HepG2 (cell line): Measurements from ENCODE around the gene VPS4A. TPM values are rescaled to one million over a fixed set of nuclear protein-coding genes. Genes with fewer than 3 reads are reported as not detected.

Experiments
- ATM ChIP-seq: fragments of 450-650 bp; IDR thresholded peaks from 2 replicates; pipeline ENCODE4 v1.7.1; 2017; ENCODE audit warnings: mild to moderate bottlenecking, borderline replicate concordance
- HDAC1 ChIP-seq: sonication (generic); formaldehyde crosslinking; IDR thresholded peaks from 2 replicates; pipeline ENCODE4 v1.5.1; 2020; ENCODE audit warnings: mild to moderate bottlenecking, missing genetic modification reagents
- NFE2 ChIP-seq: sonication (generic); formaldehyde crosslinking; IDR thresholded peaks from 2 replicates; pipeline ENCODE4 v1.4.0; 2020; ENCODE audit warnings: missing genetic modification reagents
- PHF5A ChIP-seq: IDR thresholded peaks from one replicate; pipeline ENCODE4 v1.6.1; 2018; ENCODE audit warnings: low read depth, missing genetic modification reagents; ENCODE audit not compliant: unreplicated experiment
- RXRA ChIP-seq: sonication (generic); formaldehyde crosslinking; IDR thresholded peaks from 2 replicates; pipeline ENCODE4 v1.5.1; 2020; ENCODE audit warnings: missing genetic modification reagents
- ZBTB7A ChIP-seq: sonication (generic); formaldehyde crosslinking; IDR thresholded peaks from 2 replicates; pipeline ENCODE4 v1.8.0; 2022; ENCODE audit warnings: mild to moderate bottlenecking, missing genetic modification reagents
- ZC3H4 ChIP-seq: sonication (generic); formaldehyde crosslinking; IDR thresholded peaks from 2 replicates; pipeline ENCODE4 v1.4.0; 2020; ENCODE audit warnings: missing genetic modification reagents, borderline replicate concordance
- ZNF225 ChIP-seq: sonication (generic); formaldehyde crosslinking; IDR thresholded peaks from 2 replicates; pipeline ENCODE4 v1.4.0; 2020; ENCODE audit warnings: mild to moderate bottlenecking, missing genetic modification reagents
- ZNF24 ChIP-seq: fragments of 450-650 bp; IDR thresholded peaks from 2 replicates; pipeline ENCODE4 v1.6.1; 2017; ENCODE audit warnings: antibody characterized with exemption, mild to moderate bottlenecking
- ZNF251 ChIP-seq: sonication (generic); formaldehyde crosslinking; IDR thresholded peaks from 2 replicates; pipeline ENCODE4 v1.9.0; 2021; ENCODE audit warnings: mild to moderate bottlenecking, missing genetic modification reagents
- ZNF256 ChIP-seq: sonication (generic); formaldehyde crosslinking; conservative IDR thresholded peaks from 2 replicates; pipeline ENCODE4 v1.4.0; 2020; ENCODE audit warnings: missing genetic modification reagents
- ZNF431 ChIP-seq: sonication (generic); formaldehyde crosslinking; IDR thresholded peaks from 2 replicates; pipeline ENCODE4 v1.9.0; 2022; ENCODE audit warnings: missing genetic modification reagents, low read depth, mild to moderate bottlenecking, borderline replicate concordance
- ZNF451 ChIP-seq: sonication (generic); formaldehyde crosslinking; IDR thresholded peaks from 2 replicates; pipeline ENCODE4 v1.5.0; 2020; ENCODE audit warnings: mild to moderate bottlenecking, missing genetic modification reagents
- ZNF839 ChIP-seq: sonication (generic); formaldehyde crosslinking; IDR thresholded peaks from 2 replicates; pipeline ENCODE4 v1.4.0; 2020; ENCODE audit warnings: missing genetic modification reagents, mild to moderate bottlenecking, borderline replicate concordance
- polyA plus RNA-seq, 8 experiments: library from polyadenylated mRNA; depleted of rRNA in 3 of 8; stranded (reverse) in 7 of 8; unstranded in 1 of 8; fragments of >200 nt; fragmentation: Illumina TruSeq in 4 of 8; extraction: Trizol in 4 of 8; gene quantifications; 2 replicates each; pipeline versions ENCODE4 v1.2.1 to v1.2.3, GENCODE V29; 2011 to 2016; ENCODE audit warnings: low read depth in 4 of 8, missing spikeins in 1 of 8, mixed read lengths in 1 of 8; ENCODE audit not compliant: insufficient read depth in 1 of 8
- total RNA-seq, 5 experiments: library from RNA; depleted of rRNA; stranded (reverse); fragments of >200 nt; fragmentation: Illumina TruSeq; extraction: Trizol; gene quantifications; 2 replicates each; pipeline ENCODE4 v1.2.3, GENCODE V29; 2016; ENCODE audit warnings: low read depth in 1 of 5
- TF ChIP-seq, protein P1 (sequence below), 2 experiments: sonication (generic) in 1 of 2; formaldehyde crosslinking in 1 of 2; IDR thresholded peaks; 2 replicates each; pipeline versions ENCODE4 v1.5.1 to v1.6.1; 2011 to 2020; ENCODE audit warnings: borderline replicate concordance in 1 of 2, low read depth in 1 of 2, low read length in 1 of 2, mild to moderate bottlenecking in 1 of 2, missing genetic modification reagents in 1 of 2, moderate library complexity in 1 of 2
- TF ChIP-seq, protein P2 (sequence below): IDR thresholded peaks from 2 replicates; pipeline ENCODE4 v1.4.0; 2020; ENCODE audit warnings: mild to moderate bottlenecking, missing genetic modification reagents
- TF ChIP-seq, protein P3 (sequence below): sonication (generic); formaldehyde crosslinking; IDR thresholded peaks from 2 replicates; pipeline ENCODE4 v1.5.0; 2020; ENCODE audit warnings: mild to moderate bottlenecking, missing genetic modification reagents
- TF ChIP-seq, protein P4 (sequence below): sonication (generic); formaldehyde crosslinking; conservative IDR thresholded peaks from 2 replicates; pipeline ENCODE4 v1.4.0; 2020; ENCODE audit warnings: missing genetic modification reagents
- TF ChIP-seq, protein P5 (sequence below): IDR thresholded peaks from 2 replicates; pipeline ENCODE4 v1.6.1; 2012; ENCODE audit warnings: inconsistent platforms

Gene VPS4A
- total and polyA plus RNA-seq, 2 of the 13 experiments (the other 11 are each of a cell fraction or from before 2014, with no cell fraction given) = 13.2 to 27.9 TPM

DNA sequence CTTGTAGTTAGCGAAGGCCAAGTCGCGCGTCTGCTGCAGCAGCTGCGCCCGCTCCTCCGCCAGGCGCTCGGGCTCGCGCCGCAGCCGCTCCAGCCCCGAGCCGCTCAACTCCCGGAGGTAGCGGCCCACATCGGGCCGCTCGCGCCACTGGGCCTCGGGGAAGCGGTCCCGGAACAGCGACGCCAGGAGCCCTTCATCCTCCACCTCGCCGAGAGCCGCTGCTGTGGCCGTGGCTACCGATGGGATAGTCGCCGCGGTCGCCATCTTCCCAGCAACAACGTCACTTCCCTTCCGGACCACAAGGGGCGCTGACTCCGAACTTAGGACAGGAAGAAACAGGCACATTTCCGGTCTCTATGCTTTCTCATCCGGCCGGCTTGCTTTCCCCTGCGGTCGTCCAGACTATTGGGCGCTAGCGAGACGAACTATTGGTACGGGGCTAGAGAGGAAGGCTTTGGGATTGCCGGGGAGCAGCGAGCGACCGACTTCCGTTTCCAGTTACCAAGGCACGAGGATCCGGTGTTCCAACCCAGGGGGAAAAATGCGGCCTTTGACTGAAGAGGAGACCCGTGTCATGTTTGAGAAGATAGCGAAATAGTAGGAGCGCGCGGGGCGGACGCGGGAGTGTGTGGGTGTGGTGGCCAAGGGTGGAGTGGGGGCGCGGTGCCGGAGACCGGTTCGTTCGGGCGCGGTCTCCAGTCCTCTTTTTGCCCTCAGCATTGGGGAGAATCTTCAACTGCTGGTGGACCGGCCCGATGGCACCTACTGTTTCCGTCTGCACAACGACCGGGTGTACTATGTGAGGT is 28.3 kb downstream of the VPS4A start, which contains the start of the genes COG8 and NIP7 (continued):
- TF ChIP-seq, protein P1, sequence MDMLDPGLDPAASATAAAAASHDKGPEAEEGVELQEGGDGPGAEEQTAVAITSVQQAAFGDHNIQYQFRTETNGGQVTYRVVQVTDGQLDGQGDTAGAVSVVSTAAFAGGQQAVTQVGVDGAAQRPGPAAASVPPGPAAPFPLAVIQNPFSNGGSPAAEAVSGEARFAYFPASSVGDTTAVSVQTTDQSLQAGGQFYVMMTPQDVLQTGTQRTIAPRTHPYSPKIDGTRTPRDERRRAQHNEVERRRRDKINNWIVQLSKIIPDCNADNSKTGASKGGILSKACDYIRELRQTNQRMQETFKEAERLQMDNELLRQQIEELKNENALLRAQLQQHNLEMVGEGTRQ (IDR thresholded peaks at IDR 0.05; ENCODE audit: low read depth, low read length) = no peak
- TF ChIP-seq, protein P1 (CRISPR knock-in tag; IDR thresholded peaks at IDR 0.05; ENCODE audit: borderline replicate concordance) = no peak; the same call in 1 of the 2 replicates
- TF ChIP-seq ZNF839 (CRISPR knock-in tag) = no peak
- TF ChIP-seq NFE2 = no peak
- no peak; the same call in 1 of the 2 replicates for TF ChIP-seq ZNF24
- no peak for TF ChIP-seq ATM
- peak; percentile 38; the same call in 1 of the 2 replicates for TF ChIP-seq ZNF431 (CRISPR knock-in tag)
- peak; percentile 96 for TF ChIP-seq HDAC1 (CRISPR knock-in tag)
- no peak for TF ChIP-seq ZC3H4 (CRISPR knock-in tag)
- TF ChIP-seq, protein P2, sequence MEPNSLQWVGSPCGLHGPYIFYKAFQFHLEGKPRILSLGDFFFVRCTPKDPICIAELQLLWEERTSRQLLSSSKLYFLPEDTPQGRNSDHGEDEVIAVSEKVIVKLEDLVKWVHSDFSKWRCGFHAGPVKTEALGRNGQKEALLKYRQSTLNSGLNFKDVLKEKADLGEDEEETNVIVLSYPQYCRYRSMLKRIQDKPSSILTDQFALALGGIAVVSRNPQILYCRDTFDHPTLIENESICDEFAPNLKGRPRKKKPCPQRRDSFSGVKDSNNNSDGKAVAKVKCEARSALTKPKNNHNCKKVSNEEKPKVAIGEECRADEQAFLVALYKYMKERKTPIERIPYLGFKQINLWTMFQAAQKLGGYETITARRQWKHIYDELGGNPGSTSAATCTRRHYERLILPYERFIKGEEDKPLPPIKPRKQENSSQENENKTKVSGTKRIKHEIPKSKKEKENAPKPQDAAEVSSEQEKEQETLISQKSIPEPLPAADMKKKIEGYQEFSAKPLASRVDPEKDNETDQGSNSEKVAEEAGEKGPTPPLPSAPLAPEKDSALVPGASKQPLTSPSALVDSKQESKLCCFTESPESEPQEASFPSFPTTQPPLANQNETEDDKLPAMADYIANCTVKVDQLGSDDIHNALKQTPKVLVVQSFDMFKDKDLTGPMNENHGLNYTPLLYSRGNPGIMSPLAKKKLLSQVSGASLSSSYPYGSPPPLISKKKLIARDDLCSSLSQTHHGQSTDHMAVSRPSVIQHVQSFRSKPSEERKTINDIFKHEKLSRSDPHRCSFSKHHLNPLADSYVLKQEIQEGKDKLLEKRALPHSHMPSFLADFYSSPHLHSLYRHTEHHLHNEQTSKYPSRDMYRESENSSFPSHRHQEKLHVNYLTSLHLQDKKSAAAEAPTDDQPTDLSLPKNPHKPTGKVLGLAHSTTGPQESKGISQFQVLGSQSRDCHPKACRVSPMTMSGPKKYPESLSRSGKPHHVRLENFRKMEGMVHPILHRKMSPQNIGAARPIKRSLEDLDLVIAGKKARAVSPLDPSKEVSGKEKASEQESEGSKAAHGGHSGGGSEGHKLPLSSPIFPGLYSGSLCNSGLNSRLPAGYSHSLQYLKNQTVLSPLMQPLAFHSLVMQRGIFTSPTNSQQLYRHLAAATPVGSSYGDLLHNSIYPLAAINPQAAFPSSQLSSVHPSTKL (CRISPR knock-in tag) = peak; percentile 70; the same call in 1 of the 2 replicates
- TF ChIP-seq PHF5A (CRISPR knock-in tag) = peak; percentile 95
- TF ChIP-seq ZBTB7A = no peak
- TF ChIP-seq, protein P3, sequence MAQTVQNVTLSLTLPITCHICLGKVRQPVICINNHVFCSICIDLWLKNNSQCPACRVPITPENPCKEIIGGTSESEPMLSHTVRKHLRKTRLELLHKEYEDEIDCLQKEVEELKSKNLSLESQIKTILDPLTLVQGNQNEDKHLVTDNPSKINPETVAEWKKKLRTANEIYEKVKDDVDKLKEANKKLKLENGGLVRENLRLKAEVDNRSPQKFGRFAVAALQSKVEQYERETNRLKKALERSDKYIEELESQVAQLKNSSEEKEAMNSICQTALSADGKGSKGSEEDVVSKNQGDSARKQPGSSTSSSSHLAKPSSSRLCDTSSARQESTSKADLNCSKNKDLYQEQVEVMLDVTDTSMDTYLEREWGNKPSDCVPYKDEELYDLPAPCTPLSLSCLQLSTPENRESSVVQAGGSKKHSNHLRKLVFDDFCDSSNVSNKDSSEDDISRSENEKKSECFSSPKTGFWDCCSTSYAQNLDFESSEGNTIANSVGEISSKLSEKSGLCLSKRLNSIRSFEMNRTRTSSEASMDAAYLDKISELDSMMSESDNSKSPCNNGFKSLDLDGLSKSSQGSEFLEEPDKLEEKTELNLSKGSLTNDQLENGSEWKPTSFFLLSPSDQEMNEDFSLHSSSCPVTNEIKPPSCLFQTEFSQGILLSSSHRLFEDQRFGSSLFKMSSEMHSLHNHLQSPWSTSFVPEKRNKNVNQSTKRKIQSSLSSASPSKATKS (CRISPR knock-in tag) = no peak
- TF ChIP-seq, protein P4, sequence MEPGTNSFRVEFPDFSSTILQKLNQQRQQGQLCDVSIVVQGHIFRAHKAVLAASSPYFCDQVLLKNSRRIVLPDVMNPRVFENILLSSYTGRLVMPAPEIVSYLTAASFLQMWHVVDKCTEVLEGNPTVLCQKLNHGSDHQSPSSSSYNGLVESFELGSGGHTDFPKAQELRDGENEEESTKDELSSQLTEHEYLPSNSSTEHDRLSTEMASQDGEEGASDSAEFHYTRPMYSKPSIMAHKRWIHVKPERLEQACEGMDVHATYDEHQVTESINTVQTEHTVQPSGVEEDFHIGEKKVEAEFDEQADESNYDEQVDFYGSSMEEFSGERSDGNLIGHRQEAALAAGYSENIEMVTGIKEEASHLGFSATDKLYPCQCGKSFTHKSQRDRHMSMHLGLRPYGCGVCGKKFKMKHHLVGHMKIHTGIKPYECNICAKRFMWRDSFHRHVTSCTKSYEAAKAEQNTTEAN (CRISPR knock-in tag) = peak; percentile 62; the same call in 1 of the 2 replicates
- TF ChIP-seq ZNF256 (CRISPR knock-in tag) = 0 out of 2 replicates have a peak, but pooled peaks have one; percentile 88
- peak; percentile 46; the same call in 1 of the 2 replicates for TF ChIP-seq ZNF225 (CRISPR knock-in tag)
- peak; percentile 66; the same call in 1 of the 2 replicates for TF ChIP-seq RXRA (CRISPR knock-in tag)
- peak; percentile 16; the same call in 1 of the 2 replicates for TF ChIP-seq ZNF251
- TF ChIP-seq, protein P5, sequence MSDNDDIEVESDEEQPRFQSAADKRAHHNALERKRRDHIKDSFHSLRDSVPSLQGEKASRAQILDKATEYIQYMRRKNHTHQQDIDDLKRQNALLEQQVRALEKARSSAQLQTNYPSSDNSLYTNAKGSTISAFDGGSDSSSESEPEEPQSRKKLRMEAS = peak; percentile 95
- TF ChIP-seq ZNF451 = no peak
